ENCODE results near the gene SERPINA1.

Gene SERPINA1

GRCh38 chr14:94332587-94332986, 55.8 kb downstream of the SERPINA1 start:
- no peak for DNase-seq
- H3K9me3 ChIP-seq, result no peaks in the 10 kb centered on the region
- H3K27me3 ChIP-seq, result peaks cover 3% of the 10 kb centered on the region
- no peaks in the 10 kb centered on the region for H3K4me1 ChIP-seq
- H3K4me3 ChIP-seq (ENCODE audit: low read depth, low read length), result no peak overlapping the region
- H3K36me3 ChIP-seq, result no peaks in the 10 kb centered on the region
- TF ChIP-seq CTCF (IDR thresholded peaks at IDR 0.05; ENCODE audit: low read depth, low read length), result no peak

GRCh38 chr14:94332063-94332583, 56.3 kb downstream of the SERPINA1 start:
- no peak for DNase-seq

GRCh38 chr14:94331462-94331861, 56.9 kb downstream of the SERPINA1 start:
- Histone ChIP-seq H3K27me3 (peaks cover 3% of the 10 kb centered on the region), H3K36me3 (no peaks in the 10 kb centered on the region), H3K4me3 (ENCODE audit: low read depth, low read length) (no peak overlapping the region), H3K9me3 (no peaks in the 10 kb centered on the region), H3K4me1 (no peaks in the 10 kb centered on the region)
- no peak for DNase-seq
- TF ChIP-seq CTCF (IDR thresholded peaks at IDR 0.05; ENCODE audit: low read depth, low read length), result no peak

More at GRCh38 chr14:94332063-94332583, 56.3 kb downstream of the SERPINA1 start:
- Histone ChIP-seq H3K4me3 (ENCODE audit: low read depth, low read length) (no peak overlapping the region), H3K4me1 (no peaks in the 10 kb centered on the region), H3K36me3 (no peaks in the 10 kb centered on the region), H3K9me3 (no peaks in the 10 kb centered on the region), H3K27me3 (peaks cover 3% of the 10 kb centered on the region)
- no peak for TF ChIP-seq CTCF (IDR thresholded peaks at IDR 0.05; ENCODE audit: low read depth, low read length)

GRCh38 chr14:94330857-94331256, 57.5 kb downstream of the SERPINA1 start:
- Histone ChIP-seq H3K4me3 (ENCODE audit: low read depth, low read length) (no peak overlapping the region), H3K9me3 (no peaks in the 10 kb centered on the region), H3K27me3 (peaks cover 3% of the 10 kb centered on the region), H3K36me3 (no peaks in the 10 kb centered on the region), H3K4me1 (no peaks in the 10 kb centered on the region)
- TF ChIP-seq CTCF (IDR thresholded peaks at IDR 0.05; ENCODE audit: low read depth, low read length), result no peak
- DNase-seq, result no peak

GRCh38 chr14:94330432-94330831, 58.0 kb downstream of the SERPINA1 start:
- no peaks in the 10 kb centered on the region for H3K4me1 ChIP-seq
- H3K9me3 ChIP-seq, result no peaks in the 10 kb centered on the region
- H3K27me3 ChIP-seq, result peaks cover 3% of the 10 kb centered on the region
- DNase-seq, result no peak
- no peak overlapping the region for H3K4me3 ChIP-seq (ENCODE audit: low read depth, low read length)
- TF ChIP-seq CTCF (IDR thresholded peaks at IDR 0.05; ENCODE audit: low read depth, low read length), result no peak
- no peaks in the 10 kb centered on the region for H3K36me3 ChIP-seq

GRCh38 chr14:94329857-94330256, 58.5 kb downstream of the SERPINA1 start:
- H3K4me3 ChIP-seq (ENCODE audit: low read depth, low read length), result no peak overlapping the region
- H3K27me3 ChIP-seq, result peaks cover 3% of the 10 kb centered on the region
- no peak for TF ChIP-seq CTCF (IDR thresholded peaks at IDR 0.05; ENCODE audit: low read depth, low read length)
- H3K9me3 ChIP-seq, result no peaks in the 10 kb centered on the region
- no peak for DNase-seq
- H3K4me1 ChIP-seq, result no peaks in the 10 kb centered on the region
- no peaks in the 10 kb centered on the region for H3K36me3 ChIP-seq

All from BE2C (cell line).